Brain microvascular endothelial cell (primary cell): Measurements from ENCODE around the gene OSBPL2.

Source experiments
- DNase-seq: peaks from one replicate; pipeline ENCODE4 v3.0.0-alpha.2; 2020
- H3K27ac ChIP-seq: fragments of 250-450 bp; sonication (Bioruptor Pico); 2 replicates; pipeline ENCODE4 v1.5.1; 2020; ENCODE audit warnings: mild to moderate bottlenecking, moderate library complexity
- H3K27me3 ChIP-seq: fragments of 250-450 bp; sonication (Bioruptor Pico); replicated peaks from 2 replicates; pipeline ENCODE4 v1.5.1; 2020; ENCODE audit warnings: mild to moderate bottlenecking
- H3K36me3 ChIP-seq: fragments of 250-450 bp; sonication (Bioruptor Pico); replicated peaks from 2 replicates; pipeline ENCODE4 v1.5.1; 2020; ENCODE audit warnings: mild to moderate bottlenecking
- H3K4me3 ChIP-seq: 2 replicates; pipeline ENCODE4 v1.5.1; 2011; ENCODE audit warnings: low read depth, mild to moderate bottlenecking, control low read depth, low read length, moderate library complexity
- CTCF ChIP-seq: IDR thresholded peaks from 2 replicates; pipeline ENCODE4 v1.5.1; 2011; ENCODE audit warnings: low read depth, mild to moderate bottlenecking, moderate library complexity, low read length, control low read depth, inconsistent platforms; ENCODE audit errors: missing control alignments
- in situ Hi-C: cut with HindIII; loops from 2 replicates; pipeline ENCODE4 v1.10.0; 2017; ENCODE audit warnings: low sequenced_read_pairs, low pct_ligation_motif_present

OSBPL2 gene

DNA sequence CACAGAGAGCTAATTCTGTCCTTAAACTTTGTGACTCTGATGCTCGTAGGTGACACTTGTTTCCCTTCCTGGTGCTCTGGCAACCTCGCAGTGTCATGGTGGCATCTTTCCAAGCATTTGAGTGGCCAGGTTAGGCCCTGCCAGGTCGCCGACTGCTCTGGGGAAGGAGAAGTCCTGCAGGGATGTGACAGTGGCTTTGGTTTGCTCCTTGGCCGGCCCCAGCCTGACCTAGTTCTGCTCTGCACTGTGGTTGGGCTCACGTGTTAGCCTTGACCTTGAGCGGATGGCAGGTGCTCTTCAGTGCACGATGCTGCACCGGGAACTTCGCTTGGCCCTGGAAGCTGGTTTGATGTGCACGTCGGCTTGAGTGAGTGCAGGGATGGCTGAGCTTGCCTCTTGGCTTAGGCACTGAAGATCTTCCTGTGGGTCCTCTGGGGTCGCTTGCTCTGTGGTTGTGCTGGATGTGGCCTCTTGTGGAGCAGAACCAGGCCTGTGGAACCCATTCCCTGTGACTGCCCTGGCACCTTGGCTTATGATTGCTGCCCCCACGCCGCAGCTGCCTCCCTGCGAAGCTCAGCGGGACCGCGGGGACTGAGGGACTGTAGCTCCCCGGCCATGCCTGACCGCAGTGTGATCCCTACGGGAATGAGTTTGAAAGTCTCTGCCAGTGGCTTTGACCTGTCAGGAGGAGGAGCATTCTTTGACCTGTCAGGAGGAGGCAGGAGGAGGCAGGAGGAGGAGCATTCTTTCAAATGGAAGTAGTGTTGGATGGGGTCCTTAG lies 8.7 kb downstream of the OSBPL2 start:
- H3K27me3 ChIP-seq: no peaks in the 10 kb centered on the region
- H3K36me3 ChIP-seq: peaks cover 6% of the 10 kb centered on the region
- H3K4me3 ChIP-seq: no peak overlapping the region
- TF ChIP-seq CTCF: no peak
- in situ Hi-C loops: no loop called here
- no peak for DNase-seq
- H3K27ac ChIP-seq: no peak overlapping the region

- TF ChIP-seq CTCF: no peak
- no peak for DNase-seq
- Histone ChIP-seq H3K27me3 (no peaks in the 10 kb centered on the region), H3K36me3 (no peaks in the 10 kb centered on the region), H3K27ac (no peak overlapping the region), H3K4me3 (no peak overlapping the region)
- in situ Hi-C loops: no loop called here
Observed at GRCh38 chr20:62248890-62249560, 10.7 kb downstream of the OSBPL2 start.

GRCh38 chr20:62252342-62252966 lies 14.1 kb downstream of the OSBPL2 start:
- Histone ChIP-seq H3K27ac (no peak overlapping the region), H3K4me3 (no peak overlapping the region), H3K36me3 (peaks cover 7% of the 10 kb centered on the region), H3K27me3 (no peaks in the 10 kb centered on the region)
- no peak for TF ChIP-seq CTCF
- in situ Hi-C loops: no loop called here
- no peak for DNase-seq

GRCh38 chr20:62253398-62253797 lies 15.1 kb downstream of the OSBPL2 start:
- Histone ChIP-seq H3K36me3 (peaks cover 7% of the 10 kb centered on the region), H3K27ac (no peak overlapping the region), H3K4me3 (no peak overlapping the region), H3K27me3 (no peaks in the 10 kb centered on the region)
- in situ Hi-C loops: no loop called here
- no peak for TF ChIP-seq CTCF
- DNase-seq: no peak

GRCh38 chr20:62254021-62254724 lies 15.9 kb downstream of the OSBPL2 start:
- H3K27ac ChIP-seq: no peak overlapping the region
- in situ Hi-C loops: no loop called here
- TF ChIP-seq CTCF: no peak
- peaks cover 8% of the 10 kb centered on the region for H3K36me3 ChIP-seq
- H3K27me3 ChIP-seq: no peaks in the 10 kb centered on the region
- no peak overlapping the region for H3K4me3 ChIP-seq
- DNase-seq: no peak
